HG03280 (cell line): ENCODE data around the gene SEC61B.

Source experiments
- ATAC-seq: cut with Tn5 transposase; IDR thresholded peaks from one replicate; pipeline ENCODE4 v1.9.1; 2021; ENCODE audit warnings: mild to moderate bottlenecking, moderate library complexity; ENCODE audit not compliant: unreplicated experiment

The SEC61B gene

GRCh38 chr9:99221621-99222415 lies at the start of gene SEC61B, which contains the start of gene ALG2:
SEC61B (plus strand) TSS chr9:99222282; CDS start chr9:99222364, 82 bp downstream.
ALG2 (minus strand) TSS chr9:99221942; CDS start chr9:99221894, 48 bp downstream.
- ATAC-seq = peak; percentile 87

GRCh38 chr9:99173570-99174504 lies 48.2 kb upstream of the SEC61B start:
- no peak for ATAC-seq

- no peak for ATAC-seq
Observed at GRCh38 chr9:99176527-99177013, 45.5 kb upstream of the SEC61B start.

- no peak for ATAC-seq
Observed at GRCh38 chr9:99177576-99178366, 44.3 kb upstream of the SEC61B start.

GRCh38 chr9:99178912-99179872 lies 42.9 kb upstream of the SEC61B start:
- no peak for ATAC-seq

GRCh38 chr9:99180199-99180598 lies 41.9 kb upstream of the SEC61B start:
- no peak for ATAC-seq

- ATAC-seq = no peak
Observed at GRCh38 chr9:99180662-99181061, 41.4 kb upstream of the SEC61B start.

- ATAC-seq = no peak
Observed at GRCh38 chr9:99181206-99181605, 40.9 kb upstream of the SEC61B start.

- no peak for ATAC-seq
Observed at GRCh38 chr9:99181621-99182020, 40.5 kb upstream of the SEC61B start.

GRCh38 chr9:99182356-99182755 lies 39.7 kb upstream of the SEC61B start:
- ATAC-seq = no peak

GRCh38 chr9:99183616-99184015 lies 38.5 kb upstream of the SEC61B start:
- no peak for ATAC-seq

- no peak for ATAC-seq
Observed at GRCh38 chr9:99184110-99184474, 38.0 kb upstream of the SEC61B start.

GRCh38 chr9:99184475-99185347 lies 37.4 kb upstream of the SEC61B start:
- peak; percentile 42 for ATAC-seq

- ATAC-seq = no peak
Observed at GRCh38 chr9:99185348-99185632, 36.8 kb upstream of the SEC61B start.

- ATAC-seq = no peak
Observed at GRCh38 chr9:99185934-99186333, 36.1 kb upstream of the SEC61B start.

- ATAC-seq = no peak
Observed at GRCh38 chr9:99187311-99187710, 34.8 kb upstream of the SEC61B start.

GRCh38 chr9:99189186-99189585 lies 32.9 kb upstream of the SEC61B start:
- ATAC-seq = no peak

GRCh38 chr9:99189887-99190596 lies 32.0 kb upstream of the SEC61B start:
- no peak for ATAC-seq
